GM18907 (cell line): ENCODE measurements around the gene TADA3.

ENCODE experiments used
- ATAC-seq: cut with Tn5 transposase; IDR thresholded peaks from one replicate; pipeline ENCODE4 v1.9.1; 2021; ENCODE audit warnings: mild to moderate bottlenecking, moderate library complexity; ENCODE audit not compliant: unreplicated experiment

Gene TADA3

DNA sequence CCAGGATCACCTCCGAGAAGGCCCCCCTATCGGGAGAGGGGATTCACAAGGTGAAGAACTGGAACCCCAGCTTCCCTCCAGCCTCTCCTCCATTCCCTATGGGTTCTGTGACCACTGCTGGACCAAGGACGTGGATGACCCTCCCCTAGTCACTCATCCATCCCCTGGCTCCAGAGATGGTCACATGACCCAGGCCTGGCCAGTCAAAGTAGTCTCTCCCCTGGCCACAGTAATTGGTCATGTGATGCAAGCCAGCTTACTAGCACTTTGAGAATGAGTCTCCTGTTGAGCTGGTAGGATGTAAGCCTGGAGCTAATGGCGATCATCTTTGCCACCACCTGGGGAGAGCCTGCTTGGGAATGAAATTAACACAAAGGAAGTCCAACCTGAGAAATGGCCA, 26.4 kb downstream of the TADA3 start:
- ATAC-seq = no peak

DNA sequence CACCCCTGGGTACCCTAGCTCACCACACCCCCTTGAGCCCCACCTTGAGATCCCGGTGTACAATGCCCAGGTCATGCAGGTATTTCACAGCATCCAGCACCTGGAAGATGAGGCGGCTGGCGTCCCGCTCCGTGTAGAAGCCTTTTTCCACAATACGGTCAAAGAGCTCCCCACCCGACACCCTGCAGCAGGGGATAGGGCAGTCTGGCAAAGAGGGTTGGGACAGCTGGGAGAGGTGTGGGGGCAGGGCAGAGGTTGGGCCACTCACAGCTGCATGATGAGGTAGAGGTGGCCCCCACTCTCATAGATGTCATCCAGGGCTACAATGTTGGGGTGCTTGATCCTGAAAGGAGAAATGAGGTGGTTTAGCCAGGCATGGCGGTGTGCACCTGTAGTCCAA, 29.4 kb downstream of the TADA3 start:
- ATAC-seq = no peak

GRCh38 chr3:9761919-9762318, 30.4 kb downstream of the TADA3 start:
- ATAC-seq = no peak

- no peak for ATAC-seq
Measured at GRCh38 chr3:9760779-9761505, 31.3 kb downstream of the TADA3 start.

DNA sequence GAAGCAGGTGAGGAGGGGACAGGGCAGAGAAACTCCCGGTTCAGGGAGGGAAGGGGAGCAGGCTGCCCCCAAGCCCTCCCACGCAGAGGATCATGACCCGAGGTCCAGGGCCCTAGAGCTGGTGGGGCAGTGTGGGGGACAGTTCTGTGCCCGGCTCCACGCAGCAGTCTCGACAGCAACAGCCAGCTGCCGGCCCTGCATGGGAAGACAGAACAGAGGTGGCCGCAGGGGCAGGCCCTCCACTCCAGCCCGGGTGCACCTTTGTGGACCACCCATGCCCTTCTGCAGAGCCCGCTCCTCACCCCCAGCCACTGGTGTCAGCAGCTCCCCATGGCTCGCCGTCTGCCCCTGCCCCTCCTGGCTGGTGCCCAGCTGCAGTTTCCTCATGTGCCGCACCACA, 34.8 kb downstream of the TADA3 start:
- ATAC-seq = no peak

DNA sequence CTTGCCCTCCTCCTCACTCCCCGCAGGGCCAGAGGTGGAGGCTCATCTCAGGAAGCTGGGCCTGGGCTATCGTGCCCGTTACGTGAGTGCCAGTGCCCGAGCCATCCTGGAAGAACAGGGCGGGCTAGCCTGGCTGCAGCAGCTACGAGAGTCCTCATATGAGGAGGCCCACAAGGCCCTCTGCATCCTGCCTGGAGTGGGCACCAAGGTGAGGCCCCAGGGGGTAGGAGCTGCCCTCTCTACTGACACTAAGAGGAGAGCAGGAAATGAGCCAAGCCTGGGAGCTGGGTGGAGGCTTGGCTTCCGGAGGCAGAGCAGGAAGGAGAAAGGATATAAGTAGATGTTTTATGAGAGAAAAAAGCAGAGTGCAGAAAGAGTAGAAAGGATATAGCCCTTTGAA, 37.6 kb downstream of the TADA3 start:
- ATAC-seq = no peak

DNA sequence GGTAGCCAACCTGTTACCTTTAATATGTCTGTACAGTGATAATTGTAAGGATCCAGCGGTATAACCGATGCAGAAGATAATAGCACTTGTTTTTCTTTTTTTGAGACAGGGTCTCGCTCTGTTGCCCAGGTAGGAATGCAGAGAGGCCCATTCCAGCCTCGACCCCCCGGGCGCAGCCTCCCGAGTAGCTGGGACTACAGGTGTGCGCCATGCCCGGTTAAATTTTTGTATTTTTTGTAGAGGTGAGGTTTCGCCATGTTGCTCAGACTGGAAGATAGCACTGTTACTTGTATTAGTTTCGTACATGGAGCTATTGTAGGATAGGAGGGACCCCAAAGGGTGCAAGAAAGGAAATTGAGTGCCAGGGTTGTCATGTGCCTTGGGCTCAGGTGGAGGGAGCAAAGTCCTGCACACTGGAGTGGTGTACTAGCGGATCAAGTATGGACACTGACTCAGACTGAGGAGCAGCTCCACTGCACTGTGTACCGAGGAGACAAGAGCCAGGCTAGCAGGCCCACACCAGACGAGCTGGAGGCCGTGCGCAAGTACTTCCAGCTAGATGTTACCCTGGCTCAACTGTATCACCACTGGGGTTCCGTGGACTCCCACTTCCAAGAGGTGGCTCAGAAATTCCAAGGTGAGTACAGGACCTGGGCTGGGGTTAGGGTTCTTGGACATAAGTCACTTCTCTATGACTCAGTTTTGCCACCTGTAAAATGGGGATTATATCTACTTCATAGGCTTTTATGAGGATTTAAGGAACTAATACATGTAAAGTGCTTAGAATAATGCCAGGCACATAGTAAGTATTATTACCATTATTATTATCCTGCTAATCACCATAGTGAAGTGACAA, 41.5 kb downstream of the TADA3 start:
- no peak for ATAC-seq

DNA sequence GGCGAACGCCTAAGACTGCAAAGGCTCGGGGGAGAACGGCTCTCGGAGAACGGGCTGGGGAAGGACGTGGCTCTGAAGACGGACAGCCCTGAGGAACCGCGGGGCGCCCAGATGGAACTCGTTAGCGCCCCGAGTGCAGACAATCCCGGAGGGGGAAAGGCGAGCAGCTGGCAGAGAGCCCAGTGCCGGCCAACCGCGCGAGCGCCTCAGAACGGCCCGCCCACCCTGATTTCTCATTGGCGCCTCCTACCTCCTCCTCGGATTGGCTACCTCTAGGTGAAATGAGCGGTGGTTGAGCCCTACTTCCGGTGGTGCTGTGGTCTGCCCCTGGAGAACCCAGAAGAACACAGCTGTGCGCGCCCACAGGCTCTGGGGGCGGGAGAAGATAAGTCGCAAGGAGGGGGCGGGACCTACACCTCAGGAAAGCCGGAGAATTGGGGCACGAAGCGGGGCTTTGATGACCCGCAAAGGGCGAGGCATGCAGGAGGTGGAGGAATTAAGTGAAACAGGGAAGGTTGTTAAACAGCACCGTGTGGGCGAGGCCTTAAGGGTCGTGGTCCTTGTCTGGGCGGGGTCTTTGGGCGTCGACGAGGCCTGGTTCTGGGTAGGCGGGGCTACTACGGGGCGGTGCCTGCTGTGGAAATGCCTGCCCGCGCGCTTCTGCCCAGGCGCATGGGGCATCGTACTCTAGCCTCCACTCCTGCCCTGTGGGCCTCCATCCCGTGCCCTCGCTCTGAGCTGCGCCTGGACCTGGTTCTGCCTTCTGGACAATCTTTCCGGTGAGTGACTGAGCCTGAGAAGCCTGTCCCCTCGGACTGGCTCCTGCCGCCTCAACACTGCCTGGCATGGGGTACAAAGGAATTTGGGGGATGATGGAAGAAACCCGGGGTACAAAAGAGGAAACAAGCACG, 42.4 kb downstream of the TADA3 start, which contains the start of gene OGG1:
OGG1 (plus strand) TSS at position 308 of the 911 bp plus-strand sequence; CDS start at position 643, 335 bp downstream.
- peak; percentile 89 for ATAC-seq

- ATAC-seq = no peak
Measured at GRCh38 chr3:9749296-9749644, 43.0 kb downstream of the TADA3 start.

- ATAC-seq = no peak
Measured at GRCh38 chr3:9748031-9748430, 44.2 kb downstream of the TADA3 start.

GRCh38 chr3:9747267-9747666, 45.0 kb downstream of the TADA3 start:
- no peak for ATAC-seq

GRCh38 chr3:9746330-9746729, 45.9 kb downstream of the TADA3 start:
- no peak for ATAC-seq

DNA sequence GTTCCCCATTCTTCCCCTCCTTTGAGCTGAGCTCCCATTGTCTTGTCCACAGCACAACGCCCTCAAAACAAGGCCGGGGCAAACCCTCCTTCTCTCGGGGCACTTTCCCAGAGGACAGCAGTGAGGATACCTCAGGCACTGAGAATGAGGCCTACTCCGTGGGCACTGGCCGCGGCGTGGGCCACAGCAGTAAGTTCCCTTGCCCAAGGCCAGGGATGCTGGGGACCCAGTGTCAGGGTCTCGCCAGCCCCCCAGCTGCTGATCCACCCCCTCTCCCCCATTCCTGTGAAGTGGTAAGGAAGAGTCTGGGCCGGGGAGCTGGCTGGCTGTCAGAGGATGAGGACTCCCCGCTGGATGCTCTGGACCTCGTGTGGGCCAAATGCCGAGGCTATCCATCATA, 46.8 kb downstream of the TADA3 start:
- no peak for ATAC-seq

- ATAC-seq = no peak
Measured at GRCh38 chr3:9744162-9744561, 48.1 kb downstream of the TADA3 start.

GRCh38 chr3:9743548-9743947, 48.7 kb downstream of the TADA3 start:
- no peak for ATAC-seq

DNA sequence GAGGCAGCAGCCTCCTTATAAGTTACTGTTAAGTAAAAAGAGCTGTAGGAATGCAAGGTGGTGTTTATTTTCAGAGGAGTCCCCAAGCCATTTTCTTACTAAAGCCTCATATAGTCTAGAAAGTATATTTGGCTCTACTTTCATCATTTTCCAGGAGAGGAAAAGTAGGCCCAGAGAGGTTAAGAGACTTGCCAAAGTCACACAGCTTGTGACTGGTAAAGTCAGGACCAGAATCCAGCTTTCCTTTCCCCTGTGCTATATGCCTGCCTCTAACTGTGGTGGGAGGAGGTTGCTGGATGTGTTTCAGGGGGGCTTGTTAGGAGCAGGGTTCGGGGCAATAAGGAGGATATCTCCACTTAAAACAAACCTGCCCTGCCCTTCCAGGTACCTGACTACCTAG, 49.7 kb downstream of the TADA3 start:
- no peak for ATAC-seq

- ATAC-seq = no peak
Measured at GRCh38 chr3:9739181-9739580, 53.1 kb downstream of the TADA3 start.

- ATAC-seq = no peak
Measured at GRCh38 chr3:9736831-9737230, 55.4 kb downstream of the TADA3 start.

GRCh38 chr3:9732740-9733115, 59.5 kb downstream of the TADA3 start:
- ATAC-seq = no peak

DNA sequence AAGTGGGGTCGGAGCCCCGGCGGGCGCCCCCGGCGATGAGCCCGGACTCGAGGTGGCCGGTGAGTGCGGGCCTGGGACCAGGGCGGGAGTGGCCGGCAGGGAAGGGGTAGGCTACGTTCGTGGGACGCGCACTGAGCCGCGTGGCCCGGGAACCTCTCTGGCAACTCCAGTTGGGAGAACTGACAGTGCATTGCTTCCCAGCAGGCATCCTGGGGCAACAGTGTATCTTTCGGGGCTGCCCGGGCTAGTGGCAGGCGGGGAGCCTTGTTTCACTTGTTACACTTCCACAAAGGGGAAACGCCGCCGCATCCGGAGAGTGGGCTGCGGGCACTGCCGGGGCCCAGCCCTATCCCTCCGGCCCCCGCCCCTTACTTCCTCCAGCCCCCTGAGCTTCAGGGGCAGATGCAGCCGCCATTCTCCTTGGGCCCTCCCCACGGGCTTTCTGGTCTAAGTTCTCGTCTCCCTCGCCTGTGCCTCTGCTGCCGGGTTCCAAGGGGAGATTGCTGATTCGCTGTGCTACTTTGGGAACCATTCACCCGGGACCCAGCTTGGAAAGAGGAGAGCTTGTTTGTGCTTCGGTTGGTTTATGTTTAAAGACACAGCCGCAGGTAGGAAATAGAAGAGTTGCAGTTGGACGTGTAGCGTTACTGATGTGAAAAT, 60.1 kb downstream of the TADA3 start:
- peak; percentile 19 for ATAC-seq
